RKO (cell line): ENCODE measurements around the gene LACTBL1.
"Not testable (repeated sequence)": the region's sequence is repeated elsewhere in the genome, so short reads cannot be mapped to it uniquely, and the experiment has no call there.

Experiments used
- DNase-seq: peaks from one replicate; pipeline ENCODE4 v3.0.0-alpha.2; 2016; ENCODE audit warnings: low spot score

LACTBL1 gene, protein sequence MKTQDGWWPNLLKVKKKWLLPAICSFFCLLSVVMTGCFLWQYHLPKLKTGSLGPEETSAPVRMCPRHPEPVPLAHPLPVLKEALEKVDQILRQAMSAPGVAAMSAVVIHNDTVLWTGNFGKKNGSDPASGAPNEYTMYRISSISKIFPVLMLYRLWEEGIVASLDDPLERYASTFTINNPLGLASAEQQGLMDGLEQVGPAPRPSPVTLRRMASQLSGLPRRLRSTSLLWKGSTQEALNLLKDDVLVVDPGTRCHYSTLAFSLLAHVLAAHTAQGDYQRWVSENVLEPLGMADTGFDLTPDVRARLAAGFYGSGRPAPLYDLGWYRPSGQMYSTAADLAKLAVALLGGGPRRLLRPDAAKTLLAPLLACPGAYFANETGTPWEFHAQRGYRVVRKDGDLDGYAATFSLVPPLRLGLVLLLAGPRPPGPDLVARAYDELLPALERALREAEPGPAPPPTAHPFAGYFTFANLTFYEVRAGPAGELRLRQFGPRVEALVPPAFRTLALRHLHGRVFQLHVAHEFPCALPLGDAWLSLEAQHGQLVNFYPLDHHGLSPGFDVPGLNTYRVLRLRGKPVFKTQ

DNA sequence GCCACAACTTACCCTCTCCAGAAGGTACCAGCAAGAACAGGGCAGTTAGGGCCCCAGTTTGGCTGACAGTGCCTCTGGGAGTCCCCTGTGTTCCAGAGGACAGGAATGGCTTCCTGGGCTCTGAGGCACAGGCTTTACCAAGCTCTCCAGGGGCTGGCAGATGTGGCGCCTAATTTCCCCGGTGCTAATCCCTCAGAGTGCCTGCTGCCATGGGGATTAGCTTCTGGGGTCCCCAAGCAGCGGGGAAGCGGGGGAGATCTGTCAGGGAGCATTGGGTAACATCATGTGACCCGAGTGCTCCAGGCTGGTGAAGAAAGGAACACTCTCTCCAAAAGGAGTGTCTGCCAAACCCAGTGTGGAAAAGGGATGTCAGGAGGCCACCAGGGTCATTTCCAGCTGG is at the start of gene LACTBL1:
Gene LACTBL1, minus strand, starts transcription at position 107 of the 400 bp plus-strand sequence. CDS start 550 bp downstream, outside the sequence.
- DNase-seq: no peak

DNA sequence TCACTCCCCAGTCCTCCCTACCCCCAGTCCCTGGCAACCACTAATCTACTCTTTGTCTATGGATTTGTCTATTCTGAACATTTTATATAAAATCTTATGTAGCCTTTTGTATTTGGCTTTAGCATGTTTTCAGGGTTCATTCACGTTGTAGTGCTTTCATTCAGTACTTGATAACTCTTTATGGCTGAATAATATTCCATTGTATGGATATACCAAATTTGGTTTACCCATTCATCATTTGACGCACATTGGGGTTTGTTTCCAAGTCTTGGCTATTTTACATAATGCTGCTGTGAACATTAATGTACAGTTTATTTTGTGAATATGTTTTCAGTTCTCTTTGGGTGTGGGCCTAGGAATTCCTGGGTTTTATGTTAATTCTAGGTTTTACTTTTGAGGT is 49.2 kb upstream of the LACTBL1 start:
- DNase-seq: no peak

DNA sequence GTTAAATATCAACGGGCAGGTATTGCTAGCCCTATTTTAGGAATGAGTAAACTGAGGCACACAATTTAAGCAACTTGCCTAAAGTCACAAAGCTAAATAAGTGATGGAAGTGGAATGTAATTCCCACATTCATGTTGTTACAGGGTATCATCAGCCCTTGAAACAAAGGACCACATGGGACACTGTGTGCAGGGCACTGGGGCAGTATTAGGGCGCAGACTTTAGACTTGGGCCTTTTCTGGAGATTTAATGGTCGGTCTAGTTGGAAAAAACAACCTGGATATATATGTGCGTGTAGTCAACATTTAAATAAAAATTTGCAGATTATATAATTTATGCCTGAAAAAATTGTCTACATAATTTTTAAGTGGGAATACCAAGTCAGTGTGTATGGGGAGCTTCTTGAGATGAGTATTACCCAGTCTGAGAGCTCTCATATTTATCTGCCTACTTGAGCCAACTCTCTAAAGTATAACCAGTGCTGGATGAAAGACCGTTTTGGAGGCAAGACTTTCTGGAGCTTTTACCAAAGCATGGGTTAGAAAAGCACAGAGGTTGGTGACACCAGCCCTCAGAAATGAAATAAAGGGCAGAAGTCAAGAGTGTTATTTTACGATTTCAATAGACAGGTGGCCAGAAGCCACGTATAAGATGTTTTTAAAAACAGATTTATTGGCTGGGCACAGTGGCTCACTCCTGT is 48.2 kb upstream of the LACTBL1 start:
- DNase-seq: peak; percentile 60

DNA sequence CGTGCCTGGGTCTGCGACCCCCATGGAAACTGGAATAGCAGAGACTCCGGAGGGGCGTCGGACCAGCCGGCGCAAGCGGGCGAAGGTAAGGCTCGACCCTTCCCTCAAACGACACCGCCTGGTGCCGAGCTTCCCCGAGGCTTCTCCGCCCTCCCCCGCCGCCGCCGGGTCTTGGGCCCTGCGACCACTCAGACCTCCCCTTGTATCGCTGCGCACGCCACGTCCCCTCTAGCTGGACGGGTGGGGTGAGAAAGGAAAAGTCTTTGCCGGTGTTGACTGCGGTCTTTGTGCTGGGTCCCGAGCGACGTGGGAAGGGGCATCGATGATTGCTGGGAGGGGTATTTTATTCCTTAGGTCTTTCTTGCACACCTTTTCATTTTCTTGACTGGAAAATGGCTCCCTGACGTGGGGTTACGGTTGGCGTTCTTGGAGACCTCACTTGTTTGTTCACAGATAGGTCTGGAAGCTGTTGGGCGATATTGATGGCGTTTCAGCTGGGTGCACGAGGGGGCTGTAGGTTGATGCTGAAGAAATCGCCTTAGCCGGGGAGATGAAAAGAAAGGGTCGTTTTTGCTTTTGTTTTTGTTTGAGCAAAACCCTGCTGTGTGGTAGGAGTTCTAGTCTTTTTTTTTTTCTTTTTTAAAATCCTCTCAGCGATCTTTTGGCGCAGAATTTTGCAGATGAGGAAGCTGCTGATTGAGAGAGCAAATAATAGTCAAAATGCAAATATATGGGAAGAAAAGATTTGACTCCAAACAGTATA is 47.4 kb upstream of the LACTBL1 start:
- peak; percentile 53 for DNase-seq

DNA sequence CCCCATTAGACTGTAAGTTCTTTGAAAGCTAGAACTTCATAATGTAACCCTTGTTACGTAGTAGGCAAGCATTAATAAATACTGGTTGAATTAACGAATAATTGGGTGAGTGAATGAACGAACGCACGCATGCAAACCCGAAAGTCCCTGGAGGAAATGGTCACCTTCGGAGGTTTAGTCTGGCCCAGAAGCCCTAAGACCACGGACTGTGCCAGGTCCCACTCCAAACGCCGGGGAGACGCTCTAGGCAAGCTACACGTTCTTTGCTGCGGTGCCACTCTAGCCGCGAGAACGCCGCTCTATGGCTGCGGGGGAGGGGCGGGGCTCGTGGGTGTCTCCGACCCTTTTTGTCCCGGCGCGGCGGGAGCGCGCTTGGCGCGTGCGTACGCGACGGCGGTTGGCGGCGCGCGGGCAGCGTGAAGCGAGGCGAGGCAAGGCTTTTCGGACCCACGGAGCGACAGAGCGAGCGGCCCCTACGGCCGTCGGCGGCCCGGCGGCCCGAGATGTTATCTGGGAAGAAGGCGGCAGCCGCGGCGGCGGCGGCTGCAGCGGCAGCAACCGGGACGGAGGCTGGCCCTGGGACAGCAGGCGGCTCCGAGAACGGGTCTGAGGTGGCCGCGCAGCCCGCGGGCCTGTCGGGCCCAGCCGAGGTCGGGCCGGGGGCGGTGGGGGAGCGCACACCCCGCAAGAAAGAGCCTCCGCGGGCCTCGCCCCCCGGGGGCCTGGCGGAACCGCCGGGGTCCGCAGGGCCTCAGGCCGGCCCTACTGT is 46.6 kb upstream of the LACTBL1 start, which contains the start of gene KDM1A:
Gene KDM1A, plus strand, starts transcription at position 375 of the 769 bp plus-strand sequence. Its CDS starts 129 bp downstream, at position 504.
- DNase-seq: peak; percentile 98

DNA sequence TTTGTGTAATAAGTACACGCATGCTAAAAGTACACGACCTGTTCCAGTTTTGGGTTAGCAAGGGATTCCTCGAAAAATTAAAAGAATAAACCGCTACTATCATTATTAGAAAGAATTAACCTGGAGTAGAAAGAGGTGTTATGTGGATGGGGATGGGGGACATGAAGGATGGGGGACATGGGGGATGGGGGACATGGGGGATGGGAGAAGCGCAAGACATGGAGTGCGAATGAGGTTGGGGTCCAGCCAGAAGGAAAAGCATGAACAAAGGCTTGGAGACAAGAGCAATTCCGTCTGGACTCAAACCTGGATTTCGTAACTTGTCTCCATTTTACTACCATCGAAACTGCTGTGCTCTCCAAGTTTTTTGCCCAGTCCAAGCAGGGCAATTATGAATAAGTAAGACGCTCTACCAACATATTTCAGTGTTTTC is 46.0 kb upstream of the LACTBL1 start:
- DNase-seq: peak; percentile 37

DNA sequence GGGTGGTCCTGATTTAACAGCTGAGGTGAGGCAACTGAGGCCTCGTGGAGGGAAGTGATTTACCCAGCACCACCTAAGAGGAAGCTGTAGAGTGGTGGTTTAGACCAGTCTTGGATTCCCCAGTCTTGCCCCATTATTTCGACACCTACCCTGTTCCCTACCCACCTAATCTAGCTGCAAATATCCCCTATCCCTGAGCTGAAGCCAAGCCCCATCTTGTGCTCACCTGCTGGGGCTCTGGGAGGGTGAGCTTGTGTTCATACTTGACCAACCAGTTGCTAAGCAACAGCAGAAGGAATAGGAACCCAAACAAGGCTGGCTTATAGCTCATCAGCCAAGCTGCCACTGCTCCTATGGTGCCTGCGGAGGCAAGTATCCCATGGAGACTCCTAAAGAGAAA is 41.0 kb upstream of the LACTBL1 start:
- DNase-seq: peak; percentile 22

DNA sequence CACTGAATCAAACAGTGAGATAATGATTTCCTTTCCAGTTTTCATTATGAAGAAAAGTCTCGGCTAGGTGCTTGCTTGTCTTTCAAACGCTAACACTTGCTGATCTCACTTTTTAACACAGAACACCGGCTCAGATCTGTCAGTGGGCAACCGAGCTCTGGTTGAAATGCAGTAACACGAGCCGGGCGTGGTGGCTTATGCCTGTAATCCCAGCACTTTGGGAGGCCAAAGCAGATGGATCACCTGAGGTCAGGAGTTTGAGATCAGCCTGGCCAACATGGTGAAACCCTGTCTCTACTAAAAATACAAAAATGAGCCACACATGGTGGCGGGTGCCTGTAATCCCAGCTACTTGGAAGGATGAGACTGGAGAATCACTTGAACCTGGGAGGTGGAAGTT is 37.4 kb upstream of the LACTBL1 start:
- DNase-seq: not testable (repeated sequence)

DNA sequence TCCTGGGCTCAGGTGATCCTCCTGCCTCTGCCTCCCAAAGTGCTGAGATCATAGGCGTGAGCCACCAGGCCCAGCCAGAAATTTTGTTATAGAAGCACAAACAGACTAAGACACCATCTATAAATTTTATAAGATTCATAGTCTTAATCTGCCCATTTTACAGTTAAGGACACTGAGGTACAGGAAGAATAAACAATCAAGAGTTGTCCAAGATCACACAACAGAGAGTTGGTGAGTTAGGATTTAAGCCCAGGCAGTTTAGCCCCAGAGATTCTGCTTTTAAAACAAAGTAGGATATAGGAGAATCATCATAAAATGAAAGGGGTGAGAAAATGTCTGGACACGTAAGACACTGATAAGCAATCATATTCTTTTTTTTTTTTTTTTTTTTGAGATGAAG is 36.2 kb upstream of the LACTBL1 start:
- DNase-seq: no peak

DNA sequence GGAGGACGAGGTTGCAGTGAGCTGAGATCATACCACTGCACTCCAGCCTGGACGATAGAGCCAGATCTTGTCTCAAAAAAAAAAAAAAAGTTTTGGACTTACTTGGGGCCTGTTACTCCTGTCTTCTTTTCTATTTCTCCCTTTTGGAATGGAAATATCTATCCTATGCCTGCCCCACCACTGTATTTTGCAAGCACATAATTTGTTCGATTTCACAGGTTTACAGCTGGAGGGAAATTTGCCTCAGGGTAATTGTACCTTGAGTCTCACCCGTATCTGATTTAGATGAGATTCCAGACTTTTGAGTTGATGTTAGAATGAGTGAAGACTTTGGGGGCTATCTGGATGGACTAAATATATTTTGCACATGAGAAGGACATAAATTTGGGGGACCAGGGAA is 34.4 kb upstream of the LACTBL1 start:
- DNase-seq: no peak

DNA sequence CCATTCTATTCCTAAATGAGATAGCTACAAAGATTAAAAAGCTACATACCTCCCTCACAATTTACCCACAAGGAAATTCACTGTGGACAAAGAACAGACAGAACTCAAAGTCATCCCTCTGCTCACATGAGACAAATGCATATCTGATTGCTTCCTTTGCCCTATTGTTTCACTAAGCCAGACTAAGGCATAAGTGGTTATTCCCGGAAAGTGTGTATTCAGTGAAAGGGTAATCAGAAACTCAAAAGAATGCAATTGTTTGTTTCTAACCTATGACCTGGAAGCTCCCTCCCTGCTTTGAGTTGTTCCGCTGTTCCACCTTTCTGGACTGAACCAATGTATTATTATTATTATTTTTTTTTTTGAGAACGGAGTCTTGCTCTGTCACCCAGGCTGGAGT is 32.1 kb upstream of the LACTBL1 start:
- not testable (repeated sequence) for DNase-seq

DNA sequence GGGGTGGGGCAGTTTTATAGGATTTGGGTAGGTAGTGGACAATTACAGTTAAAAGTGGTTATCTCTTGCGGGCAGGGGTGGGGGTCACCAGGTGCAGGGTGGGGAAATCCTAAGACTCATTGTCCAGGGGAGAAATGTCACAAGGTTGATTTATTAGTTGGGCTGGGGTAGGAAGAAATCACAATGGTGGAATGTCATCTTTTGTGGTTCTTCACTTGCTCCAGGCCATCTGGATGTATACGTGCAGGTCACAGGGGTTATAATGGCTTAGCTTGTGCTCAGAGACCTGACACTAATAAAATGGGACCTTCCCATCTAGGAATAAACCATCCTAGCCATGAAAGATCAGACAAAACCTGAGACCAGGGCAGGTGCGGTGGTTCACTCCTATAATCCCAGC is 31.4 kb upstream of the LACTBL1 start:
- DNase-seq: no peak

DNA sequence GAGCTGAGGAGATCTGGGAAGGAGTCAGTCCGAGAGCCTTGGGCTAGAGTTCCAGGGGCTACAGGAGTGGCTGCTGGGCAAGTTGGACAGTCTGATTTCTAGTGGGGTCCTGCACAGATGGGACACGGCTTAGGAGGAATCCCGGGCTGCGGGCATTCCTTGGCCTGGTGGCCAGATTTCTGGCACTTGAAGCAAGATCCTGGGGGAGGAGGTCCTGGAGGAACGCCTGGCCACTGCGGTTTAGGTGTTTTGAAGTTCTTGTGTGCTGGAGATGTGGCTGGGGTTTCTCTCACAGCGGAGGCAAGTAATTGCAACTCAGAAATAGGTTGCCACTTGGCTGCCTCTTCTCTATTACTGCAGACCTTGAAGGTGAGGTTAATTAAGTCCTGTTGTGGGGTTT is 29.6 kb upstream of the LACTBL1 start:
- not testable (repeated sequence) for DNase-seq

DNA sequence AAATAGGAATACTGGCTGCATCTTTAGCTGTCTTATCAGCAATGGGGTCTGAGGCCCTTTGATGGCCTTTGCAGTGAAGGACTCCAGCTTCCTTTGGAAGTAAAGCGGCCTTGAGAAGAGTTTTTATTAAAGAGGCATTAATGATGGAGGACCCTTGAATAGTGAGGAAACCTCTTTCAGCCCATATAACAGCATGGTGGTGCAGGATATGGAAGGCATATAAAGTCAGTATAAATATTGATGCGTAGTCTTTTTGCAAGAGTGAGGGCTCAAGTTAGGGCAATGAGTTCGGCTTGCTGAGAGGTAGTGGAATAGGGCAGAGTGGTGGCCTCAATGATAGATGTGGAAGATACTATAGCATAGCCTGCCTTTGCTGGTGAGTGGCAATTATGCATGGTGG is 27.5 kb upstream of the LACTBL1 start:
- not testable (repeated sequence) for DNase-seq

DNA sequence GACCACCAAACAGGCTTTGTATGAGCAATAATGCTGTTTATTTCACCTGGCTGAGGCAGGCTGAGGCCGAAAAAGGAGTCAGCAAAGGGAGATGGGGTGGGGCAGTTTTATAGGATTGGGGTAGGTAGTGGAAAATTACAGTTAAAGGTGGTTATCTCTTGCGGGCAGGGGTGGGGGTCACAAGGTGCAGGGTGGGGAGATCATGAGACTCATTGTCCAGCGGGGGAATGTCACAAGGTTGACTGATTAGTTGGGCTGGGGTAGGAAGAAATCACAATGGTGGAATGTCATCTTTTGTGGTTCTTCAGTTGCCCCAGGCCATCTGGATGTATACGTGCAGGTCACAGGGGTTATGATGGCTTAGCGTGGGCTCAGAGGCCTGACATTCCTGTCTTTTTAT is 24.9 kb upstream of the LACTBL1 start:
- DNase-seq: not testable (repeated sequence)

DNA sequence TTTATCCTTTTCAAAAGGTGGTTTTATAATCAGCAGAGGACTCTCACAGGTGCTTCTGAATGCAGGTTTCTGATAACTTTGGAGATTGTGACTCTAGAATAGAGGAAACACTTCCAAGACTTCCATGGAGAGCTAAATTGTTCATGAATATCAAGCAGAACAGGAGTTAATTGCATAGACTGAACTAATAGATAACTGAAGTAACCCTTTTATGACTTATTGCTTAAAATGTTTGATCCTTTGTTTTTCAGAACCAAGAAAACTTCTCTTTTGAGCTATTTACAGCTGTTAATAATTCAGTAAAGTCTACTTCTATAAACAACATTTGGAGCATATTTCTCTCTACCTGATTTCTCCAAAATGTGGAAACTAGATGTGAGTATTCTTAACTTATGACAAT is 23.1 kb upstream of the LACTBL1 start:
- DNase-seq: no peak

DNA sequence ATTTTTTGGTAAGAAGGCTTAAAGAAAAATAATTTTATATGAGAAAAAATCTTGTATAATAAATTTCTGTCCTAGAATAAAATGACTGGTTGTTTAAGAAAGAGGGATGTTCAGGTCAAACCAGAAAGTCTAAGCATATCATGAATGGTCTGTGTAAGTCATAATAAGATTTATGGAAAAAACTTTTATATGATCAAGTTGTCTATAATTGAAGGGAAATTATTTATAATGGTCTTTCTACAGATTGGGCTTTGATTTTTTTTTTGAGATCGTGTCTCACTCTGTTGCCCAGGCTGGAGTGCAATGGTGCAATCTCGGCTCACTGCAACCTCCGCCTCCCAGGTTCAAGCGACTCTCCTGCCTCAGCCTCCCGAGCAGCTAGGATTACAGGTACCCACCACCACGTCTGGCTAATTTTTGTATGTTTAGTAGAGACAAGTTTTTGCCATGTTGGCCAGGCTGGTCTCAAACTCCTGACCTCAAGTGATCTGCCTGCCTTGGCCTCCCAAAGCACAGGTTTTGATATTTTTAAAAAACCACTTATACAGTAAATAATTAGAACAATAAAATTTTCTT is 20.6 kb upstream of the LACTBL1 start:
- peak; percentile 22 for DNase-seq

DNA sequence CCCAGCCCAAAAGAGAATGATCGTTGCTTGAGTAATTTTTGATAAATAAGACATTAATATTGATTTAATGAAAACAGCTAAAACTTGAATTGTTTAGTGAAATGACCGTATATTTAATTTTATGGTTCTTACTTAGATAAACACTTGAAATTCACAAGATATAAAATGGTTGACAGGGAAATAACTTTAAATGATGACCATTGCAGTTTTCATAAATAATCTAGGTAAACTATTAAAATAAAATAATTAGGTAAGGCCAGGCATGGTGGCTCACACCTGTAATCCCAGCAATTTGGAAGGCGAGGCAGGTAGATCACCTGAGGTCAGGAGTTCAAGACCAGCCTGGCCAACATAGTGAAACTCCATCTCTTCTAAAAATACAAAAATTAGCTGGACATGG is 19.7 kb upstream of the LACTBL1 start:
- DNase-seq: not testable (repeated sequence)

DNA sequence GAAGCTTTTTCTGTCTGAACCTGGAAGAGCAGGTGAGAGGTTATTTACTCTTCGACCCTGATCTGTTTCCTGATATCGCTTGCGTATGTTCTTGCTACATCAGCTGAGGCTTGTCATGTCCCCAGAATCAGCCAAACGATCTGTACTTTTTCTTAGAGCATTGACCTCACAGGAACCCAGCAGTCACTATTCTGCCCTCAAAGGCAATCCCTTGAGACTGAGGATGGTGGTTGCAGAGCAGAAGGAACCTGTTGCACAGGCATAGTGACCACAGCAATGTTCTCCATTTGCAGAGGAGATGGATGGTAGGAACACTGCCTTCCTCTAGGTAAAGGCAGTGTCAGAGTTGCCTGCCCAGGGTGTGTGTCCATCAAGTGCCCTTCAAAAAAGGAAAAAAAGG is 11.3 kb upstream of the LACTBL1 start:
- no peak for DNase-seq

DNA sequence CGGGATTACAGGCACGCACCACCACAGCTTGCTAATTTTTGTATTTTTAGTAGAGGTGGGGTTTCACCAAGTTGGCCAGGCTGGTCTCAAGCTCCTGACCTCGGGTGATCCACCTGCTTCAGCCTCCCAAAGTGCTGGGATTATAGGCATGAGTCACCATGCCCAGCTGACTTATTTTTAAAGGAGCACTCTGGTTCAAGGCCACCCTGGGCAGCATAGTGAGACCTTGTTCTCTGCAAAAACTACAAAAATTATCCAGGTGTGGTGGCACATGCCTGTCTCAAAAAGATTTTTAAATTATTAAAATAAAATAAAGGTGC is 7.8 kb upstream of the LACTBL1 start:
- not testable (repeated sequence) for DNase-seq

DNA sequence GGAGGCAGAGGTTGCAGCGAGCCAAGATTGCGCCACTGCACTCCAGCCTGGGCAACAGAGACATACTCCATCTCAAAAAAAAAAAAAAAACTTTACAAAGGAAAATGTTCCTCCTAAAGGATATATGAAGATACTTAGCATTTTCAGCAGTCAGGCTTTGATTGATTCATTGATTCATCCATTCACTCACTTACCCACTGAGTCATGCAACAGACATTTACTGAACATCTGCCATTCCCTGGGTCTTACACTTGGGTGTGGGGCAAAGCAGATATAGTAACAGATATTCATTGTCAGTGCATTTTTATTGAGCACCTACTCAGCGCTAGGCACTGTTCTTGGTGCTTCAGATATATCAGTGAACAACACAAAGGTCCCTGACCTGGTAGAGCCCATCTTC is 5.6 kb upstream of the LACTBL1 start:
- DNase-seq: peak; percentile 52
